Stimulated activated CD4-positive, alpha-beta T cell treated with anti-CD3 and anti-CD28 coated beads, Interleukin-1b, Interleukin-23, amount 100 ng/mL, for 48 hours (primary cell): Measurements from ENCODE around the gene SMAD5.

ENCODE experiments used
- DNase-seq: peaks from one replicate; pipeline ENCODE4 v3.0.0-alpha.2; 2020

SMAD5 gene

GRCh38 chr5:136199408-136199807, 66.8 kb downstream of the SMAD5 start:
- no peak for DNase-seq

- no peak for DNase-seq
These were observed 67.5 kb downstream of the SMAD5 start for GRCh38 chr5:136200130-136200529.

GRCh38 chr5:136200761-136201160, 68.1 kb downstream of the SMAD5 start:
- DNase-seq: no peak

GRCh38 chr5:136201870-136202269, 69.2 kb downstream of the SMAD5 start:
- no peak for DNase-seq

- no peak for DNase-seq
These were observed 70.0 kb downstream of the SMAD5 start for GRCh38 chr5:136202469-136203205.

GRCh38 chr5:136203303-136203922, 70.8 kb downstream of the SMAD5 start:
- DNase-seq: no peak

GRCh38 chr5:136205061-136205702, 72.5 kb downstream of the SMAD5 start:
- DNase-seq: no peak

- DNase-seq: no peak
These were observed 73.3 kb downstream of the SMAD5 start for GRCh38 chr5:136205941-136206340.

- DNase-seq: no peak
These were observed 73.7 kb downstream of the SMAD5 start for GRCh38 chr5:136206361-136206760.

- DNase-seq: no peak
These were observed 75.0 kb downstream of the SMAD5 start for GRCh38 chr5:136207631-136208030.

GRCh38 chr5:136208916-136209315, 76.3 kb downstream of the SMAD5 start:
- DNase-seq: no peak

GRCh38 chr5:136209346-136209910, 76.8 kb downstream of the SMAD5 start:
- no peak for DNase-seq

- DNase-seq: no peak
These were observed 77.6 kb downstream of the SMAD5 start for GRCh38 chr5:136210259-136210658.

- DNase-seq: no peak
These were observed 78.8 kb downstream of the SMAD5 start for GRCh38 chr5:136211282-136212040.

- peak; percentile 23 for DNase-seq
These were observed 79.6 kb downstream of the SMAD5 start for GRCh38 chr5:136212252-136212721.

GRCh38 chr5:136213919-136214493, 81.4 kb downstream of the SMAD5 start:
- DNase-seq: no peak

- no peak for DNase-seq
These were observed 83.2 kb downstream of the SMAD5 start for GRCh38 chr5:136215812-136216211.

- DNase-seq: no peak
These were observed 83.6 kb downstream of the SMAD5 start for GRCh38 chr5:136216230-136216629.

GRCh38 chr5:136221340-136221739, 88.7 kb downstream of the SMAD5 start:
- no peak for DNase-seq

- DNase-seq: no peak
These were observed 90.1 kb downstream of the SMAD5 start for GRCh38 chr5:136222580-136223235.

GRCh38 chr5:136225796-136226195, 93.2 kb downstream of the SMAD5 start:
- DNase-seq: no peak

GRCh38 chr5:136226401-136226800, 93.8 kb downstream of the SMAD5 start:
- no peak for DNase-seq
